IMR-90 (cell line): ENCODE measurements around the gene FCHSD2. TPM values are rescaled to one million over a fixed set of nuclear protein-coding genes. Genes with fewer than 3 reads are reported as not detected.

ENCODE experiments used
- ATAC-seq: fragments of 200-7000 bp; cut with Tn5 transposase; 2 replicates; pipeline ENCODE4 v1.9.1; 2020; ENCODE audit warnings: low read depth, mild to moderate bottlenecking, moderate library complexity
- BruUV-seq: library from RNA; stranded (reverse); fragments of 400-500 nt; replicated peaks from 2 replicates; lab custom pipeline; 2021; lab: Mats Ljungman, UMichigan
- CTCF ChIA-PET: fragments of 300-600 bp; formaldehyde crosslinking; extraction: SDS; loops from one replicate; lab custom pipeline; 2021; ENCODE audit warnings: antibody characterized with exemption; lab: Yijun Ruan, JAX
- POLR2A ChIA-PET: fragments of 300-600 bp; sonication (Branson Sonifier 250); formaldehyde crosslinking; loops from one replicate; lab custom pipeline; 2022; ENCODE audit warnings: antibody characterized with exemption; ENCODE audit not compliant: unreplicated experiment; lab: Charles Lee
- DNase-seq: peaks from one replicate; pipeline ENCODE4 v3.0.0; 2013
- H2AFZ ChIP-seq: replicated peaks from 2 replicates; pipeline ENCODE3; 2013; ENCODE audit warnings: low read length, mild to moderate bottlenecking; ENCODE audit not compliant: poor library complexity
- H2AK5ac ChIP-seq: 2 replicates; pipeline ENCODE4 v1.6.1; 2013; ENCODE audit warnings: low read depth, low read length, inconsistent platforms
- H2AK9ac ChIP-seq: replicated peaks from 2 replicates; pipeline ENCODE3; 2013; ENCODE audit warnings: mild to moderate bottlenecking, low read depth, low read length, moderate library complexity; ENCODE audit not compliant: poor library complexity
- H2BK120ac ChIP-seq: 2 replicates; pipeline ENCODE4 v1.6.1; 2013; ENCODE audit warnings: low read depth, low read length, inconsistent platforms
- H2BK15ac ChIP-seq: 3 replicates; pipeline ENCODE4 v1.6.1; 2013; ENCODE audit warnings: low read depth, low read length, inconsistent platforms
- H2BK20ac ChIP-seq: 2 replicates; pipeline ENCODE4 v1.6.1; 2013; ENCODE audit warnings: low read depth, mild to moderate bottlenecking, inconsistent platforms, low read length, moderate library complexity
- H2BK5ac ChIP-seq: 2 replicates; pipeline ENCODE4 v1.6.1; 2013; ENCODE audit warnings: mild to moderate bottlenecking, low read depth, low read length, inconsistent platforms; ENCODE audit not compliant: poor library complexity, severe bottlenecking
- H3K14ac ChIP-seq: replicated peaks from 2 replicates; pipeline ENCODE4 v1.6.1; 2013; ENCODE audit warnings: low read depth, low read length, inconsistent platforms
- H3K18ac ChIP-seq: 2 replicates; pipeline ENCODE4 v1.6.1; 2013; ENCODE audit warnings: low read depth, low read length, control low read depth
- H3K23ac ChIP-seq: 2 replicates; pipeline ENCODE4 v1.6.1; 2013; ENCODE audit warnings: low read depth, low read length, inconsistent platforms
- H3K27ac ChIP-seq: 2 replicates; pipeline ENCODE4 v1.5.1; 2013; ENCODE audit warnings: mild to moderate bottlenecking, control low read depth, low read length; ENCODE audit not compliant: insufficient read depth
- H3K27me3 ChIP-seq: 2 replicates; pipeline ENCODE4 v1.6.1; 2013; ENCODE audit warnings: low read length; ENCODE audit not compliant: control insufficient read depth, insufficient read depth
- H3K36me3 ChIP-seq: 2 replicates; pipeline ENCODE4 v1.6.1; 2013; ENCODE audit warnings: low read length, mixed read lengths; ENCODE audit not compliant: control insufficient read depth, insufficient read depth
- H3K4ac ChIP-seq: 2 replicates; pipeline ENCODE4 v1.6.1; 2013; ENCODE audit warnings: low read depth, low read length, inconsistent platforms
- H3K4me1 ChIP-seq: 2 replicates; pipeline ENCODE4 v1.6.1; 2013; ENCODE audit warnings: low read length, mixed read lengths; ENCODE audit not compliant: control insufficient read depth, insufficient read depth
- H3K4me2 ChIP-seq: 2 replicates; pipeline ENCODE4 v1.6.1; 2013; ENCODE audit warnings: low read depth, mild to moderate bottlenecking, control low read depth, low read length, moderate library complexity
- H3K4me3 ChIP-seq: 2 replicates; pipeline ENCODE4 v1.5.1; 2013; ENCODE audit warnings: low read depth, mild to moderate bottlenecking, control low read depth, low read length, moderate library complexity; ENCODE audit not compliant: insufficient read depth
- H3K56ac ChIP-seq: 2 replicates; pipeline ENCODE4 v1.6.1; 2013; ENCODE audit warnings: low read length, inconsistent platforms; ENCODE audit not compliant: insufficient read depth; ENCODE audit errors: extremely low read depth
- H3K79me1 ChIP-seq, 2 experiments: 2 replicates each; pipeline ENCODE4 v1.6.1; 2013; ENCODE audit warnings: low read length in 2 of 2, inconsistent platforms in 1 of 2, low read depth in 1 of 2
- H3K9ac ChIP-seq: 2 replicates; pipeline ENCODE4 v1.6.1; 2013; ENCODE audit warnings: low read depth, low read length, control low read depth
- H3K9me1 ChIP-seq: 2 replicates; pipeline ENCODE4 v1.6.1; 2013; ENCODE audit warnings: low read length, inconsistent platforms; ENCODE audit not compliant: insufficient read depth
- H3K9me3 ChIP-seq: 2 replicates; pipeline ENCODE4 v1.6.1; 2013; ENCODE audit warnings: low read length; ENCODE audit not compliant: control insufficient read depth, insufficient read depth
- H4K20me1 ChIP-seq: 2 replicates; pipeline ENCODE4 v1.6.1; 2013; ENCODE audit warnings: low read length, inconsistent platforms; ENCODE audit not compliant: insufficient read depth
- H4K5ac ChIP-seq: 2 replicates; pipeline ENCODE4 v1.6.1; 2013; ENCODE audit warnings: mild to moderate bottlenecking, low read depth, low read length, control low read depth
- H4K8ac ChIP-seq, 2 experiments: 2 replicates each; pipeline ENCODE4 v1.6.1; 2013; ENCODE audit warnings: low read depth in 2 of 2, low read length in 2 of 2, control low read depth in 1 of 2, inconsistent platforms in 1 of 2
- H4K91ac ChIP-seq: 2 replicates; pipeline ENCODE4 v1.6.1; 2013; ENCODE audit warnings: low read depth, low read length, inconsistent platforms; ENCODE audit not compliant: insufficient read depth
- BHLHE40 ChIP-seq: fragments of 150-350 bp; IDR thresholded peaks from 2 replicates; pipeline ENCODE4 v1.6.1; 2016; ENCODE audit warnings: mild to moderate bottlenecking, low read depth, low read length
- CEBPB ChIP-seq: IDR thresholded peaks from 2 replicates; pipeline ENCODE4 v1.6.1; 2012; ENCODE audit warnings: low read depth, low read length, improper control_type of control experiment
- CHD1 ChIP-seq: IDR thresholded peaks from 2 replicates; pipeline ENCODE4 v1.6.1; 2012; ENCODE audit warnings: low read depth, low read length, improper control_type of control experiment
- CTCF ChIP-seq: conservative IDR thresholded peaks from 2 replicates; pipeline ENCODE4 v1.5.1; 2012; ENCODE audit warnings: mild to moderate bottlenecking, low read depth, low read length, improper control_type of control experiment
- MAFK ChIP-seq: IDR thresholded peaks from 2 replicates; pipeline ENCODE4 v1.6.1; 2012; ENCODE audit warnings: low read depth, low read length, improper control_type of control experiment
- MAZ ChIP-seq: IDR thresholded peaks from 2 replicates; pipeline ENCODE4 v1.6.1; 2012; ENCODE audit warnings: low read depth, mild to moderate bottlenecking, low read length, improper control_type of control experiment, moderate library complexity, borderline replicate concordance
- MXI1 ChIP-seq: IDR thresholded peaks from 2 replicates; pipeline ENCODE4 v1.6.1; 2012; ENCODE audit warnings: low read depth, mild to moderate bottlenecking, low read length, moderate library complexity, borderline replicate concordance
- NFE2L2 ChIP-seq: fragments of 150-350 bp; IDR thresholded peaks from 2 replicates; pipeline ENCODE4 v1.6.1; 2016; ENCODE audit warnings: low read depth, mild to moderate bottlenecking, low read length
- RAD21 ChIP-seq: IDR thresholded peaks from 2 replicates; pipeline ENCODE4 v1.6.1; 2012; ENCODE audit warnings: low read length, improper control_type of control experiment
- RCOR1 ChIP-seq: IDR thresholded peaks from 2 replicates; pipeline ENCODE4 v1.6.1; 2012; ENCODE audit warnings: mild to moderate bottlenecking, low read length, improper control_type of control experiment; ENCODE audit not compliant: insufficient replicate concordance
- RFX5 ChIP-seq: IDR thresholded peaks from 2 replicates; pipeline ENCODE4 v1.8.0; 2012; ENCODE audit warnings: low read depth, mild to moderate bottlenecking, low read length, moderate library complexity
- SMC3 ChIP-seq: fragments of 150-350 bp; IDR thresholded peaks from 2 replicates; pipeline ENCODE4 v1.6.1; 2016; ENCODE audit warnings: low read depth, mild to moderate bottlenecking, antibody characterized with exemption, low read length, moderate library complexity
- WGBS, 2 experiments: methylation state at CpG; one replicate each; pipeline versions ENCODE4 v1.1.5 to v1.1.7; 2013; ENCODE audit warnings: missing lambda C conversion rate in 2 of 2; ENCODE audit not compliant: insufficient read length in 1 of 2; ENCODE audit errors: extremely low coverage in 2 of 2; 5-methylcytosine and 5-hydroxymethylcytosine counted together
- dilution Hi-C: fragments of 300-500 bp; cut with HindIII; formaldehyde crosslinking; loops from one replicate; pipeline ENCODE4 v1.14.3; 2018; ENCODE audit warnings: low sequenced_read_pairs; ENCODE audit not compliant: unreplicated experiment
- in situ Hi-C: fragments of 300-500 bp; cut with MboI; formaldehyde crosslinking; loops from 3 replicates; pipeline ENCODE4 v1.14.3; 2019; ENCODE audit warnings: low sequenced_read_pairs, inconsistent platforms, mixed read lengths
- intact Hi-C: fragments of 100-400 bp; cut with micrococcal nuclease; formaldehyde crosslinking; loops from 2 replicates; pipeline ENCODE4 v1.10.0; 2022
- polyA plus RNA-seq, 3 experiments: library from polyadenylated mRNA; depleted of rRNA; stranded (reverse); fragments of >200 nt; gene quantifications; 2 replicates each; pipeline ENCODE4 v1.2.3, GENCODE V29; 2012; ENCODE audit warnings: low replicate concordance in 1 of 3
- total RNA-seq: library from RNA; depleted of rRNA; stranded (reverse); fragments of >200 nt; gene quantifications from 2 replicates; pipeline ENCODE4 v1.2.3, GENCODE V29; 2012
- TF ChIP-seq, protein P1 (sequence below): fragments of 150-350 bp; IDR thresholded peaks from 2 replicates; pipeline ENCODE4 v1.6.1; 2017; ENCODE audit warnings: mild to moderate bottlenecking, antibody characterized with exemption, low read length, low read depth

FCHSD2 gene
- total and polyA plus RNA-seq, 2 of the 4 experiments (the other 2 are of a cell fraction): 5.9 to 18.7 TPM

GRCh38 chr11:72807021-72807693 is 335.0 kb downstream of the FCHSD2 start:
- dilution Hi-C loops: no loop called here
- no peak overlapping the region for H2AFZ ChIP-seq
- CTCF ChIA-PET: interaction anchor here (0.9 kb wide), 1 partner anchor 370 kb away, joined by 3 read pairs; no protein-coding TSS in a partner anchor
- H3K36me3 ChIP-seq: peaks cover 3% of the 10 kb centered on the region; the same call in 1 of the 2 replicates
- no TSS peak for BruUV-seq
- peak overlapping the region; percentile 49 for H3K23ac ChIP-seq
- H4K20me1 ChIP-seq: no peaks in the 10 kb centered on the region
- ATAC-seq (peak; percentile 80), DNase-seq (peak; percentile 46)
- peaks cover 8% of the 10 kb centered on the region for H3K4me1 ChIP-seq
- H2BK20ac ChIP-seq: peak overlapping the region; percentile 25; the same call in 1 of the 2 replicates
- in situ Hi-C loops: no loop called here
- H2BK120ac ChIP-seq: no peak overlapping the region
- H3K56ac ChIP-seq: no peak overlapping the region
- H3K79me1 ChIP-seq: peaks cover 0 to 17% of the 10 kb centered on the region in 2 experiments; a peak in 1 of 4 replicates
- POLR2A ChIA-PET: interaction anchor here (0.6 kb wide), 1 partner anchor 8 kb away, joined by 8 read pairs; no protein-coding TSS in a partner anchor
- no peak overlapping the region for H2AK9ac ChIP-seq
- H3K4me3 ChIP-seq: no peak overlapping the region
- no peak overlapping the region for H3K18ac ChIP-seq
- no peak overlapping the region for H3K4me2 ChIP-seq
- H2BK5ac ChIP-seq: peak overlapping the region; percentile 25
- peak overlapping the region; percentile 41; the same call in 1 of the 2 replicates for H3K14ac ChIP-seq
- no peak overlapping the region for H2AK5ac ChIP-seq
- no peaks in the 10 kb centered on the region for H3K9me3 ChIP-seq
- WGBS, 2 experiments: 87% methylated on average over 3 of the region's 5 CpGs; no CpG with 5 or more reads in 1 of the 2 experiments
- intact Hi-C loops: no loop called here
- H3K9ac ChIP-seq: no peak overlapping the region
- 0 out of 2 replicates have a peak, but pooled peaks cover 6% of the 10 kb centered on the region for H3K9me1 ChIP-seq
- no peaks in the 10 kb centered on the region for H3K27me3 ChIP-seq
- H4K8ac ChIP-seq: no peak overlapping the region
- H4K91ac ChIP-seq: peak overlapping the region; percentile 6; the same call in 1 of the 2 replicates
- H3K27ac ChIP-seq: peak overlapping the region; percentile 48; the same call in 1 of the 2 replicates
- H4K5ac ChIP-seq: no peak overlapping the region
- peak overlapping the region; percentile 35; the same call in 1 of the 2 replicates for H3K4ac ChIP-seq
- no peak overlapping the region for H2BK15ac ChIP-seq
- TF ChIP-seq SMC3 (no peak), RCOR1 (no peak), MAZ (no peak), CEBPB (peak; percentile 67), CHD1 (no peak), RAD21 (no peak), MXI1 (no peak), MAFK (0 out of 2 replicates have a peak, but pooled peaks have one; percentile 7), CTCF (no peak), BHLHE40 (no peak), NFE2L2 (peak; percentile 80), RFX5 (no peak)
- TF ChIP-seq, protein P1, sequence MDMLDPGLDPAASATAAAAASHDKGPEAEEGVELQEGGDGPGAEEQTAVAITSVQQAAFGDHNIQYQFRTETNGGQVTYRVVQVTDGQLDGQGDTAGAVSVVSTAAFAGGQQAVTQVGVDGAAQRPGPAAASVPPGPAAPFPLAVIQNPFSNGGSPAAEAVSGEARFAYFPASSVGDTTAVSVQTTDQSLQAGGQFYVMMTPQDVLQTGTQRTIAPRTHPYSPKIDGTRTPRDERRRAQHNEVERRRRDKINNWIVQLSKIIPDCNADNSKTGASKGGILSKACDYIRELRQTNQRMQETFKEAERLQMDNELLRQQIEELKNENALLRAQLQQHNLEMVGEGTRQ: no peak
